Adrenal gland (tissue), 12 donors: ENCODE data around the gene RNASE4. TPM values are rescaled to one million over a fixed set of nuclear protein-coding genes. Genes with fewer than 3 reads are reported as not detected.
A peak's percentile ranks its signal among the peaks of the same experiment; 100 is the strongest.

ENCODE experiments used
- DNase-seq, 7 donors: peaks; one replicate each; pipeline ENCODE4 v3.0.0-alpha.2; 2019 to 2020
- H3K27ac ChIP-seq, 5 donors: fragments of 200-600 bp; sonication (generic) in 4 of 5; 1 replicate in 3 of 5; 2 replicates in 2 of 5; pipeline versions ENCODE4 v1.5.1 to v1.8.0; 2016 to 2020; ENCODE audit warnings: mild to moderate bottlenecking in 1 of 5
- H3K27me3 ChIP-seq: fragments of 200-600 bp; 2 replicates; pipeline ENCODE4 v1.8.0; 2021
- H3K36me3 ChIP-seq, 2 donors: fragments of 200-600 bp; replicated peaks in 1 of 2; 1 replicate in 1 of 2; 2 replicates in 1 of 2; pipeline versions ENCODE4 v1.5.1 to v1.8.0; 2018 to 2022
- H3K4me1 ChIP-seq, 2 donors: fragments of 200-600 bp; replicated peaks in 1 of 2; 1 replicate in 1 of 2; 2 replicates in 1 of 2; pipeline versions ENCODE4 v1.5.1 to v1.8.0; 2018 to 2021
- H3K4me3 ChIP-seq, 4 donors: fragments of 200-600 bp; sonication (generic) in 3 of 4; one replicate each; pipeline ENCODE4 v1.5.1; 2016 to 2018
- H3K9me3 ChIP-seq, 3 donors: fragments of 200-600 bp; sonication (generic) in 1 of 3; replicated peaks in 1 of 3; 1 replicate in 2 of 3; 2 replicates in 1 of 3; pipeline versions ENCODE4 v1.5.1 to v1.8.0; 2016 to 2021
- POLR2A ChIP-seq, 2 donors: fragments of 450-650 bp; IDR thresholded peaks; one replicate each; pipeline ENCODE4 v1.6.1; 2017; ENCODE audit warnings: antibody characterized with exemption in 2 of 2, mild to moderate bottlenecking in 2 of 2, moderate library complexity in 1 of 2
- WGBS, 4 donors: extraction: QIAGEN DNeasy Blood & Tissue Kit in 2 of 4; methylation state at CpG; one replicate each; pipeline versions ENCODE4 v1.1.5 to v1.1.7; 2013 to 2017; 5-methylcytosine and 5-hydroxymethylcytosine counted together
- intact Hi-C, 2 donors: fragments of 100-400 bp; cut with DNase I; formaldehyde crosslinking; loops; one replicate each; pipeline versions ENCODE4 v1.14.1 to v1.15.0; 2022 to 2023
- polyA plus RNA-seq, 3 donors: library from polyadenylated mRNA; stranded (reverse); fragments of 200-250 nt in 2 of 3; fragments of 350-450 nt in 1 of 3; fragmentation: Illumina TruSeq in 1 of 3; extraction: RNeasy Lipid Tissue Mini Kit (QIAGEN cat#74804) in 1 of 3; gene quantifications; one replicate each; pipeline ENCODE4 v1.2.3, GENCODE V29; 2013 to 2014
- total RNA-seq, 9 donors: library from RNA; depleted of rRNA in 4 of 9; stranded (reverse); fragments of >200 nt in 4 of 9; fragments of 120-200 nt in 1 of 9; fragmentation: NEBNext Ultra II Directional in 1 of 9; extraction: Animal tissue kit (Norgen Biotek cat#: 25700) in 1 of 9; gene quantifications; one replicate each; pipeline versions ENCODE4 v1.1.0 to v1.2.4, GENCODE V29; 2013 to 2023
- TF ChIP-seq, protein P1 (sequence below), 6 experiments: fragments of 450-650 bp in 4 of 6; fragments of 200-600 bp in 2 of 6; sonication (generic) in 1 of 6; IDR thresholded peaks; 1 replicate in 5 of 6; 2 replicates in 1 of 6; pipeline versions ENCODE4 v1.5.1 to v1.8.0; 2016 to 2021; ENCODE audit warnings: antibody characterized with exemption in 6 of 6, mild to moderate bottlenecking in 2 of 6, moderate library complexity in 1 of 6
- donor health status: healthy with polysubstance abuse.
- donor health status: Bipolar disorder and iron deficiency.
- donor health status: DM: yes; HTN: yes; CAD: no.
- donor health status: DM: no; HTN: no; CAD: no.
- donor health status: DM: no; HTN: no; CAD: no.
- donor health status: DM: yes; HTN: yes; CAD: no.

The RNASE4 gene
- total and polyA plus RNA-seq, 12 donors = 1.2 to 24.9 (median 7.8) TPM

DNA sequence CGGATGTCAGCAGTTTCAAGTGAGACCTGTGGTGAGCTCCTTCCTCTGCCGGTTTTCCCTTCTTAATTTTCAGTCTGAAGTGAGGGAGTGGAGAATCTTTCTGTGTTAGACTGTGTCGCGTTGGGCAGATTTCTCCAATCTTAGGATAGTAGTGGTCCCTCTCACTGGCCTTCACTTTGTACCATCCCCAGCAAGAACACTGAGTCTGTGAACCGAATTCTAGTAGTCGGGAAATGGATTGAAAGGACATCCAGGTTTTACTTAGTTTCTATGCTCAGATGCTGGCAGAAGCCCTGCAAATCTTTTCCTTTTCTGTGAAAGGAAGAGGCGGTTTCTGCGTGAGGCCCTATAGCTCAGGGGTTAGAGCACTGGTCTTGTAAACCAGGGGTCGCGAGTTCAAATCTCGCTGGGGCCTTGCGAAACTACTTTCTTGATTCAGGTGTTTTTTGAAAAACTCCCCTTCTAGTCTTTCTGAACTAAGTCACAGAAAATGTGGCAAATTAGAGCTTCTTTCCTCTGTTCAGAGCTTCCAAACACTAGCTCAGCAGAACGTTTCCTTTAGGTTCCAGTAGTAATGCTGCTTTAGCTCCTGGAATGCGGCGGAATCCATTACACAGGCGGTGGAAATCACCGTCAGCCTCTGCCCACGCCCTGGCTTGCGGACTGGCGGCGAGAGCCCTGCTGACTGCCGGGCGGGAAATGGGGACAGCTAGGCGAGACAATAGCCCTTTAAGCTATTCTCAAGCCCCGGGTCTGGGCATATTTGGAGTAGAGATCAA, 2.8 kb upstream of the RNASE4 start:
- intact Hi-C loops = loop anchor here (2.0 to 10.0 kb wide), 3 partner anchors 69 to 357 kb away; no protein-coding TSS in a partner anchor
- DNase-seq = peak; percentile 77 to 97 (median 87)
- peak overlapping the region; percentile 95 to 100 (median 100) for H3K27ac ChIP-seq
- no peaks in the 10 kb centered on the region for H3K9me3 ChIP-seq
- no peaks in the 10 kb centered on the region for H3K27me3 ChIP-seq
- H3K36me3 ChIP-seq = no peaks in the 10 kb centered on the region
- peak overlapping the region in 2 of 4 donors; percentile 63 to 66 for H3K4me3 ChIP-seq
- TF ChIP-seq, protein P1, sequence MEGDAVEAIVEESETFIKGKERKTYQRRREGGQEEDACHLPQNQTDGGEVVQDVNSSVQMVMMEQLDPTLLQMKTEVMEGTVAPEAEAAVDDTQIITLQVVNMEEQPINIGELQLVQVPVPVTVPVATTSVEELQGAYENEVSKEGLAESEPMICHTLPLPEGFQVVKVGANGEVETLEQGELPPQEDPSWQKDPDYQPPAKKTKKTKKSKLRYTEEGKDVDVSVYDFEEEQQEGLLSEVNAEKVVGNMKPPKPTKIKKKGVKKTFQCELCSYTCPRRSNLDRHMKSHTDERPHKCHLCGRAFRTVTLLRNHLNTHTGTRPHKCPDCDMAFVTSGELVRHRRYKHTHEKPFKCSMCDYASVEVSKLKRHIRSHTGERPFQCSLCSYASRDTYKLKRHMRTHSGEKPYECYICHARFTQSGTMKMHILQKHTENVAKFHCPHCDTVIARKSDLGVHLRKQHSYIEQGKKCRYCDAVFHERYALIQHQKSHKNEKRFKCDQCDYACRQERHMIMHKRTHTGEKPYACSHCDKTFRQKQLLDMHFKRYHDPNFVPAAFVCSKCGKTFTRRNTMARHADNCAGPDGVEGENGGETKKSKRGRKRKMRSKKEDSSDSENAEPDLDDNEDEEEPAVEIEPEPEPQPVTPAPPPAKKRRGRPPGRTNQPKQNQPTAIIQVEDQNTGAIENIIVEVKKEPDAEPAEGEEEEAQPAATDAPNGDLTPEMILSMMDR (IDR thresholded peaks at IDR 0.05) = no peak
- TF ChIP-seq POLR2A (IDR thresholded peaks at IDR 0.05) = peak in 1 of 2 donors; percentile 49
- peaks cover 11 to 20% of the 10 kb centered on the region in 2 donors for H3K4me1 ChIP-seq
- 0 to 3% (median 1%) methylated on average over 22 to 25 of the region's 25 CpGs for WGBS, 4 donors

DNA sequence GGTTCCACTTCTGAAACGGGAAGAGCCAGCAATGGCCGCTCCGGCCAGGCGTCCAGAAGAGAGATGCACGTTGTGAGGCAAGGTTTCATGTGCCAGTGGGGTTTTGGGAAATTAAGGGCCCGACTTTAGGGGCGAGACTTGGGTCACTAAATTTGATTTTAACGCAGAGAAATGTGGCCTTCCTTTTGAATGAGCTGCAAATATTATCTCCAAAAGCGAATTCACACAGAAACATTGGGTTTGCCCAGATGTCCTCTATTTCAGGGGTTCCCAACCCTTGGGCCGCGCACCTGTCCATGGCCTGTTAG, 2.3 kb upstream of the RNASE4 start:
- peak overlapping the region; percentile 95 to 100 (median 100) for H3K27ac ChIP-seq
- H3K4me3 ChIP-seq = peak overlapping the region in 2 of 4 donors; percentile 63 to 66
- H3K9me3 ChIP-seq = no peaks in the 10 kb centered on the region
- intact Hi-C loops = loop anchor here (2.0 to 10.0 kb wide), 3 partner anchors 69 to 357 kb away; no protein-coding TSS in a partner anchor
- no peaks in the 10 kb centered on the region for H3K27me3 ChIP-seq
- WGBS, 4 donors = 0 to 1% (median 0%) methylated on average over 5 to 11 of the region's 11 CpGs
- DNase-seq = peak in 1 of 7 donors; percentile 48
- peaks cover 11 to 21% of the 10 kb centered on the region in 2 donors for H3K4me1 ChIP-seq
- TF ChIP-seq, protein P1 (IDR thresholded peaks at IDR 0.05) = peak in 1 of 6 experiments; percentile 16
- TF ChIP-seq POLR2A (IDR thresholded peaks at IDR 0.05) = no peak
- no peaks in the 10 kb centered on the region for H3K36me3 ChIP-seq

DNA sequence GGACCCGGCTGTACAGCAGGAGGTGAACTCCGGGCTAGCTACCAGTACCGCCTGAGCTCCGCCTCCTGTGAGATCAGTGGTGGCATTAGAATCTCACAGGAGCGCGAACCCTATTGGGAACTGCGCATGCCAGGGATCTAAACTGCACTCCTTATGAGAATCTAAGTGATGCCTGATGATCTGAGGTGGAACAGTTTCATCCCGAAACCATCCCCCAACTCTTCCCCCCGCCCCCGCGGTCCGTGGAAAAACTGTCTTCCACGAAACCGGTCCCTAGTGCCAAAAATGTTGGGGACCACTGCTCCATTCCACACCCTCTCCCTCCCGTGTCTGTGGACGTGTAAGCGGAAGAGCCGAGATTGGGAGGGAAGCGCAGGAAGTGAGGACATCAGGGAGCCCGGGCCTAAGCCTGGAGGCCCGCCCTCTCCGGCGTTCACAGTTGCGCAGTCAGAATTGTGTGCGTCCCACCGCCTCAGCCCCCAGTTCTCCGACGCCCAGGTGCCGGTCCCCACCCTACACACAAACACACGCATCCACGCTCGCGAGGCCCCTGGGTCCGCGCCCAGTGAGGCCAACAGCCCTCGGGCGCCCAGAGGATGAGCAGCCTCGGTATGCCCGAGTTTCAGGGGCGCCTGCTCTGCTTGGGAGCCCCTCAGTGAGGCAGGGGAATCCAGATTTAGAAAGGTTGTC, 1.8 kb upstream of the RNASE4 start:
- 0 to 1% (median 0%) methylated on average over 29 to 40 of the region's 40 CpGs for WGBS, 4 donors
- peak; percentile 93 to 95 for TF ChIP-seq POLR2A (IDR thresholded peaks at IDR 0.05)
- TF ChIP-seq, protein P1 (IDR thresholded peaks at IDR 0.05) = peak in 1 of 6 experiments; percentile 2
- no peaks in the 10 kb centered on the region for H3K36me3 ChIP-seq
- peaks cover 11 to 21% of the 10 kb centered on the region in 2 donors for H3K4me1 ChIP-seq
- DNase-seq = peak; percentile 86 to 96 (median 91)
- intact Hi-C loops = loop anchor here (2.0 to 10.0 kb wide), 3 partner anchors 70 to 358 kb away; no protein-coding TSS in a partner anchor
- no peaks in the 10 kb centered on the region for H3K9me3 ChIP-seq
- peak overlapping the region; percentile 44 to 87 (median 64) for H3K4me3 ChIP-seq
- no peaks in the 10 kb centered on the region for H3K27me3 ChIP-seq
- H3K27ac ChIP-seq = peak overlapping the region; percentile 95 to 100 (median 100)
